Panc1 (cell line): ENCODE measurements around the gene RBM23.

Experiments
- CTCF ChIP-seq: fragments of 450-650 bp; IDR thresholded peaks from 2 replicates; pipeline ENCODE4 v1.5.1; 2017; ENCODE audit warnings: mild to moderate bottlenecking
- POLR2AphosphoS5 ChIP-seq: IDR thresholded peaks from 2 replicates; pipeline ENCODE4 v1.6.1; 2012; ENCODE audit warnings: mild to moderate bottlenecking, low read depth, low read length, moderate library complexity
- REST ChIP-seq, 2 experiments: IDR thresholded peaks; 2 replicates each; pipeline ENCODE4 v1.6.1; 2011 to 2012; ENCODE audit warnings: low read depth in 2 of 2, control low read depth in 1 of 2, low read length in 1 of 2, mild to moderate bottlenecking in 1 of 2, moderate library complexity in 1 of 2; ENCODE audit not compliant: insufficient read depth in 1 of 2
- SIN3A ChIP-seq: IDR thresholded peaks from 2 replicates; pipeline ENCODE4 v1.6.1; 2012; ENCODE audit warnings: low read depth, mild to moderate bottlenecking, low read length, moderate library complexity, borderline replicate concordance; ENCODE audit not compliant: insufficient read depth

GRCh38 chr14:22896760-22897159, 22.2 kb downstream of the RBM23 start:
- TF ChIP-seq SIN3A (no peak), CTCF (no peak), REST (IDR thresholded peaks at IDR 0.05; ENCODE audit: insufficient read depth in 1 of 2, low read depth in 2 of 2, low read length in 1 of 2) (no peak), POLR2AphosphoS5 (no peak)
